Kidney glomerular epithelial cell (primary cell): ENCODE measurements around the gene VOPP1.

Experiments
- DNase-seq: peaks from one replicate; lab custom pipeline; 2025; lab: John Stamatoyannopoulos, UW

VOPP1 gene

DNA sequence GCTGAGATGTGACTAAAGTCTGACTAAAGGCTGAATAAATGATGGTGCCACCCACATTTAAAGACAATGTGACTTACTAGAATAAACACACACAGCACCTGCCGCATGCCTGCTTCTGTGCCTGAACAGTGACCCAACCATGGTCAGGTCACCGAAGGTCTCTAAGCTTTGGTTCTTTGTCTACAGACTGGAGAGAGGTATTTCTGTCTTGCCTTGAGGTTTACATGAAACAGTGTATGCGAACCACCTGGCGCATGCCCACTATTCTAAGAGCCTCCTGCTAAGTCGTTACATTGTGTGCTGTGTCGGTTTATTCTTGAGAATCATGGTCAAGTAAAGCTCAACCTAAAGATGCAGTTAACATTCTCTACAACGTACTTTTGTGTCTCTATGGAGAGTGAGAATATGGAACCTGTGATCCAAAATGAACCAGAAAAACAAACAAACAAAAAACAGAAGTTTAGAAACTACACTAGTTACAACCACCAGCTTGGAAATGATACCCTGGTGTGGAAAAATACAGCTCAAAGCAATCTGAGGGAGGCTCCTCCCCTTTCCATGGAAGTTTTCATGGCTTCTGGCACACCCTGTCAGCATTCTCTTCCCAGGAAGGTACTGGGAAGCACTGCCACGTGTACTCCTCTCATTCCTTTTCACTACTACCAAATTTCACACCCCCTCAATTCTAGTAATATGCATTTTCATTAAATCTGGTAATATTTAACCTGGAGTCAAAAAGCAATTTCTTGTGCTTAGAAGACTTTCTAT, 40.0 kb downstream of the VOPP1 start:
- DNase-seq = no peak

DNA sequence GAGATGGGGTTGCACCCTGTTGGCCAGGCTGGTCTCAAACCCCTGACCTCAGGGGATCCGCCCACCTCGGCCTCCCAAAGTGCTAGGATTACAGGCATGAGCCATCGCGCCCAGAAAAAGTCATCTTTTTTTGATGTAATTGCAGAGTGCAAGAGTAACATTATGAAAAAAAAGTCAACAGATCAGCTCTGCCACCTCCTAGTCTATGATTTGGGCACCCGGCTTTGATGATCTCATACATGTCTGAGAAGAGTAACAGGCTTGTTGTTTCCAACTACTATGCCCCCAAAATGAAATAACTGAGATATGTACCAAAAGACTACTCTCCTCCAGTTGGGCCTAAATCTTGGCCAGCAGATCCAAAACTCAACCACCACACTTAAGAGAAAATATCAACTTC, 40.8 kb downstream of the VOPP1 start:
- DNase-seq = no peak

DNA sequence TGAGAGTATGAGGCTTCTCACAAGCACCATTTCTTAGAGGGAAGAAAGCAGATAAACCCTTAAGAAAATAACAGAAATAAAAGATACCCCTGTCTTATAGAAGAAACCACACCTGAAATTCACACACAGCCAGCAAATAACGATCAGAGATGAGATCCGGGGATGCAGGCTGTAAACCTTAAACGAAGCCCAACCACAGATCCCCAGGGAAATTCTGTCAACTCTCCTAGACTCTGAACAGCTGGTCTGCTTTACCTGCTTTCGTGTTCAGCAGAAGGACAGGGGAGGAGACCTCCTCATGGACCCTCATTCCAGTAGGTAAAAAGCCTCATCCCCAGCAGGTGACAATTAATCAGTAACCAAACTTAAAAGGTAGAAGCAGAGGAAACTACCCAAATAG, 45.0 kb downstream of the VOPP1 start:
- no peak for DNase-seq

DNA sequence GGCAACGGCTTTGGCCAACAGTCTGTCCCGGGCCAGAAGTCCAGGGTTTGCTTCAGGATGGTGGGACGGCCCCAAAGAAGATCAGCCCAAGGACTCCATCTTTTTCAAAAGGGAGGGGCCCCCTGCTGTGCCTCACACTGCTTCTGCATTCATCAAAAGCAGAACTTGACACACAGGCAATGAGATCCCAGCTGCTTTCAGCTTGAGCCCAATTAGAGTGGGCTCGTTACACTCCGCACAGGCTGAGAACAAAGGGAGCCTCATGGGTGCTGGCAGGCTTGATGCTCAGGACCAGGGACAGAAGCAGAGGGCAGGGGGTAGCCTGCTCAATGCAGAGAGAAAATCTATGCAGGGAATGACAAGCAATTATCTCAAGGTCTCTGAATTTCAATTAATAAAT, 45.5 kb downstream of the VOPP1 start:
- DNase-seq = no peak

DNA sequence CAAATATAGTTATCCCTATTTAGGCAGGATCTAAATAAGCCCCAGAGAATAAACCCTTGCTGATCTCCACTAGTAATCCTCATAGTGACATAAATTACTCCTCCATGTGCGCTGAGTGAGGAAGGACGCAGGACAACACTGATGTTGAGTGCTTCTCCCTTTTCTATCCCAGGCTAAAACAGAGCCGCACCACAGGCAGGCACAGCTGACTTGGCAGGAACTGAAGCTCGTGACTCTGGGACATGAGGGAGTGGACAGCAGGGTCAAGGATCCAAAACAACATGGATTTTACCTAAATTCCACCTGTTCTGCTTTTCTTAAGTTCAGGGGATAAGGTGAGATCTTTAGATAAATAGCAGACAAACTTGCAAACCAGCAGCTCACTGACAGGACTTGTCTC, 46.0 kb downstream of the VOPP1 start:
- DNase-seq = no peak

DNA sequence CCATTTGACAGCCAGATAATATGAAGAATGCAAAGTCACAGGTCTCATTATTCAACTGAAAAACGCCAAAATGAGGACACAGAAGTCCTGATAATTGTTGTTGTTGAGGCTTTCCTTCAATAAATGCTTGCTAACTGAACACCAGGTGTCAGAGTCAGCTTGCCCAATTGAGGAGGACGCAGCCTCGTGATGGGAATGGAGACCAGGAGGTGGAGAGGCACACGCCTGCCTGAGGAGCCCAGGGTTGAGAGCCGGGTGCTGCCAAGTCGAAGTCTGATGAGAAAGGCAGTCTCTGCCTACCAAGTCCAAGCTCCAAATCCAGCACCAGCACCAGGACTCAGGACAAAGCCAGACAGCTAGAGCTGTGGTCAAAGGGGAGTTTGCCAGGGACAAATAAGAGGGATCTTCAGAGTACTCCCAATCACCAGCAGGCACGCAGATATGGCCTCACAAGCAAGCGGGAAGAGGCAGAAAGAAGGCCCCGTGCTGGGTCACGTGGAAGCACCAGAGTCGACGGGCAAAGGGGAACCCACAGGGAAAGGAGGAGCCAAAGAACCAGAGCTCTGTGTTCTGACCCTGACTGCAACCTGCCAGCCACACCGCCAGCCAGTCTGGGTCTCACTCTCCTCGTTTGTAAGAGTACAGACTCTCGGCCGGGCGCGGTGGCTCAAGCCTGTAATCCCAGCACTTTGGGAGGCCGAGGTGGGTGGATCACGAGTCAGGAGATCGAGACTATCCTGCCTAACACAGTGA, 47.6 kb downstream of the VOPP1 start:
- DNase-seq = no peak

DNA sequence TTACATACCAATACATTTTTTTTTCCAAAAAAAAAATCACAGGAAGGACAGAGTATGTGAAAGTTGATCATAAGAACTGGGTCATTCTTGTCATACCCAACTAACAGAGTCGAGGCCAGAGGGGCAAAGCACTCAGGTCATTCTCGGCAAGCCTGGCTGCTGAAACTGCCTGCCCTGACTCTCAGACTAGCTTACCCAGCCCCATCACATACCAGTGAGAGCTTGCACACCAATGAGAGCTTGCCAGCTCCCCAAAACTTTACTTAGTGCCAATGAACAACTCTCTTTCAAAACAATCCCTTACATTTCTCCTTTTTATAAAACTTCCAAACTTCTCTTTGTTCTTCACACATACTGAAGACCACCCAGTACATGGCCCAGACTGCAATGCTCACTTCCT, 48.9 kb downstream of the VOPP1 start:
- no peak for DNase-seq

DNA sequence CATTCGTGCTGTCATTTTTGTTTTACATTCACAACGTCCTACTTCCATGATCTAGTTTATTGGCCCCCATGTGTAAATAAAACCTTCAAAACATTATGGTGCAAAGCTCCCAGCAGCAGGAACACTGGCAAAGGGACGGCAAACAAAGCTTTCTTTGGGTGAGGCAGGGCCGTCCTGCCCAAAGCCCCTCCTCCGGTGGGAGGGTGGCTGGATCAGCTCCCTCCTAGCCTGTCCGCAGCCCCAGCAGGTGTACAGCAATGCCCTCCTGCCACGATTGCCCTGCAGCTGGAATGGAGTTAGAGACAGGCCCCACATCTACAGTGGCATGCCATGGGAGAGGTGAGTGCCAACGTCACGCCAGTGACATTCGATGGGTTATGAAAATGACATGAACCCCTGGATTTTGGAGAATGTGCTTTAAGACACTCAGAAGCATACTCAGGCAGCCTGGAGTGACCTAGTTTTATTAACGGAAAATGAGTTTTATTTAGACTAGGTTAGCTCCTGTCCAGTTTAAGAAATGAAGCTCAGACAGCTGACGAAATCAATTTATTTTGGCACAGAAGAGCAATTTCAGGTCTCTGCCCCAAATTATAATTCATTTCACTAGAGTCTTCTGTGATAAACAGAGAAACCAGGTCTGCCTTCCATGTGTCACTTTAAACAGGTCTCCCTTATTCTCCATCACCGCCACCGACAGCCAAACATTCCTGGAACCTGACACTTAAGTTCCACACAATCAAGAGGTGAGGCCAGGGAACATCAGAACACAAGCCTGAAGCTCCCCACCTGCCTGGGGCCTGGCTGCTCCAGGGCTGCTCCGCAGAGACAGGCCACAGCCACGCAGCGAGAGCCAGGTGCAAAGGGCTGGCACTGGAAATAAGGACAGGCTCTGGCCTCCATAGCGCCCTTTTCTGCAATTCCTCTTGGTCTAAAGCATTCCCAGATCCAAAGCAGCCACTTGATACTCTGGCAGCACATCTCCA, 50.1 kb downstream of the VOPP1 start:
- DNase-seq = no peak

DNA sequence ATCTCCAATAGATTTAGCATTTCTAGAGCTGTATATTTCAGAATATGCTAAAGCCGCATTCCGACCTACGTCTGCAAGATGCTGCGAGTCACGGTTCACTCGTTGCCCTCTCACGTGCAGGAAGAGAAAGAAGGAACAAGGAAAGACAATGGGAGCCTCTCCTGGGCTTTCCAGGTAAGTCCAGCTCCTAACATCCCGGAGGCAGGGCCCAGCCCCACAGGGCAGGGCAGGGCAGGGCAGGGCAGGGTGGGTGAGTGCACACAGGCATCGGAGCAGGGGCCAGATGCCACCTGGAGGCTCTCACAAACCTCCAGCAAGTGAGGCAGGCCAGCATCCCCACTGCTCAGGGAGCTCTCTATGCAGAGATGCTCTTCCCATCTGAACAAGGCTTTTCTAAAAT, 50.8 kb downstream of the VOPP1 start:
- no peak for DNase-seq

DNA sequence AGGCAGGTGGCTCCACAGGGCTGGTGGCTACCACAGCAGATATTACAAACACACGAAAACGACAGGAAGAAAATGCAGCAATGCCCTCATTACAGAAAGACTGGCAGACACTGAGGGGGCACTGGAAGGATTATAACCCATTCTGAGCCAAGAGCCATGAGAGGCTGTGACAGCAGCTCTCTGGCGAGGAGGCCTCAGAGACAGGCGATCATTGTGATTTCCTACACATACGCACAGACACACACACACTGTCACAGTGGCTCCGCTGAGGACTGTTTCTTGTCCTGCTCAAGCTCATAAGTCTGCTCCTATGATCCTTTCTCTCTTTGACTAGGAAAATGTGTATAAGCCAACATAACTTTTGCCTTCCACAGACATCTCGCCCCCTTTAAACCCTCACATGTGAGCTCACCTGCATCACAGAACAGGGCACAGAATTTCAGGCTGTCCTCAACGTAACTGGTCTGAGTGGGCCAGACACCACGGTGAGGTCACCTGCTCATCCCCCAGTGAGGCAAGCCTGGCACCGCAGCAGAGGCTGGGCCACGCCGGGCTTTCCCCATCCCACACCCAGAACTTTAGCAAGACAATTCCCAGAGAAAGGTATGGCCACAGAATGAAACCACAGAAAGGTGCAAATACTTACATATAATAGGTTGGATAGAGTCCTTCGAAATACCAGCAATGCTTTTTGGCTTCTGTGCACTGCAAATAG, 51.7 kb downstream of the VOPP1 start:
- DNase-seq = no peak

DNA sequence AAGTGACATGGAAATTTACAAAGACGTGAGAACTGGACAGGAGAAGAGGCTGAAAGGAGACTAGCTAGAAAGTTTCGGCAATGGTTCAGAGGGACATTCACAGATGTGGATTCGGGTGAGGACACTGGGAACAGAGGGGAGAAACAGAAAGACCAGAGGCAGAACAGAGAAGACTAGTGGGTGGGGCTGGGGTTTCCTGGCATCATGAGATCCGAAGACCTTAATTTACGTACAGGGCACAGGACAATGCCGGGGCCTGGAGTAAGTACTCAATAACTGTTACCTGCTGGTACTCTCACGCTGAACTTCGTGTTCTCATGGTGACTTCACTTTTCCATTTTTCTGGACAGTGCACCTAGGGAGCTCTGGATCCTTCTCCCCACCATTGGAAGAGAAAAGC, 53.5 kb downstream of the VOPP1 start:
- no peak for DNase-seq

DNA sequence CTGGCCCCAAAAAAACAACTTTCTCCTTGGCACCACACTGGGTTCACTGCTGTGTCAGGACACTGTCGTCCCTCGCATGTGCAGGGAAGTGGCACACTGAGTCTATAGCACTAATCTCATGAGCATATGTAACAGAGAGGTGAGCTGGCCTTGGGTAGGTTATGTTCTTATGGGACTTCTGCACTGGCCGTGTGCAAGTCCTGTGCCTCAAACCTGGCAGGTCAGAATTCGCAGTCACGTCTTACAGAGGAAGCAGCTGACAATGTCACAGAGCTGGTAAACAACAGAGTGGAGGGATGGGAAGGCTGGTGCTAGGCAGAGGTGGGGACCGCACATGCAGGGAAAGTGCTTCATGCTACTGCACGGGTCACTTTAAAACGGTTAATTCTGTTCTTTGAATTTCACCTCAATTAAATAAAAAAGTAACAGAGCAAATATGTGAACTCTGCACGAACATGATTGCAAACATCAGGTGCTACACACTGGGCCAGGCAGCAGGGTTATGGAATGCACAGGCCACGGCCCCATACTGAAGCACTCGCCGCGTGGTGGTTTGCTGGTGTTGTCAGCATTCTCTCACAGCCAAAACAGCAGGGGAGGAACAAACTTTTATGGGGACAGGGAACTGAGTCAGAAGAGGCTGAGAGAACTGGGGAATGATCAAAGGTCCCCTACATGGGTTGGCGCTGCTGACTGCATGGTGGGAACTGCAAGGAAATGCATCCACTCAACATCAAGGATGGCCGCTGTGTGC, 54.2 kb downstream of the VOPP1 start:
- no peak for DNase-seq

DNA sequence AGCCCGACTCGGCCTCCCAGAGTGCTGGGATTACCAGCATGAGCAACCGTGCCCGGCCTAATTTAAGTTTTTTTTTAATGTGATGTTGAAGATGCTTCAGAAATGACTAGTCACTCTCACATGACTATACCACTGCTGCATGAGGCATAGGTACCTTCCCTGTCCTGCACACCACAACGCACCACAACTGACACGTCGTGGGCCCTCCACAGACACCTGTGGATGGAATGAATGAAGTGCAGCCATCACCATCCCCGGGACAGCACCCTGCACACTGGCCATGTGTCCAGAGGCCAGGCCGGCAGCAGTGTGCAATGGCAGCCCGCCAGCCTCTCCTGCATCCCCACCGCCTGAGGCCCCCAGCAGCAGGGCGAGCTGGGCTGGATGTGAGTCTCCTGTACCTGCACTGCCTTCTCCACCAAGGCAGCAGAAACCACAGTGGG, 55.1 kb downstream of the VOPP1 start:
- DNase-seq = no peak

DNA sequence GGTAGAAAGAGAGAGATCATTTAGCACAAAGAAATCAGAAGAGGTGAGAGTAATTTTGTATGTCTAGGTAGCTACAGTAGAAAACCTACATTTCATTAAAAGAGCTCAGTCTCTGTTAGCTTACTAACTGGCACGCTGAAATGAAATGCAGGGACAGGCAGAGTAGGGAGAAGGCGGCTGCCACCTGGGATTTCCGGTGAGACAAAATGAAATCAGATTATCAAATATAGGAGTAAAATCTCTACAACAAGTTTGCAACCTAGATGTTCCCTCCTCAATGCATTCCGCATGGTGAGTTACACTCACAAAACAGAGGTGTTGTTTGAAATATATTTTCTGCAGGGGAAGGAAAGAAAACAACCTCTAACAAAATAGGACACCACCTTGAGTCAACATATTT, 55.9 kb downstream of the VOPP1 start:
- DNase-seq = no peak

DNA sequence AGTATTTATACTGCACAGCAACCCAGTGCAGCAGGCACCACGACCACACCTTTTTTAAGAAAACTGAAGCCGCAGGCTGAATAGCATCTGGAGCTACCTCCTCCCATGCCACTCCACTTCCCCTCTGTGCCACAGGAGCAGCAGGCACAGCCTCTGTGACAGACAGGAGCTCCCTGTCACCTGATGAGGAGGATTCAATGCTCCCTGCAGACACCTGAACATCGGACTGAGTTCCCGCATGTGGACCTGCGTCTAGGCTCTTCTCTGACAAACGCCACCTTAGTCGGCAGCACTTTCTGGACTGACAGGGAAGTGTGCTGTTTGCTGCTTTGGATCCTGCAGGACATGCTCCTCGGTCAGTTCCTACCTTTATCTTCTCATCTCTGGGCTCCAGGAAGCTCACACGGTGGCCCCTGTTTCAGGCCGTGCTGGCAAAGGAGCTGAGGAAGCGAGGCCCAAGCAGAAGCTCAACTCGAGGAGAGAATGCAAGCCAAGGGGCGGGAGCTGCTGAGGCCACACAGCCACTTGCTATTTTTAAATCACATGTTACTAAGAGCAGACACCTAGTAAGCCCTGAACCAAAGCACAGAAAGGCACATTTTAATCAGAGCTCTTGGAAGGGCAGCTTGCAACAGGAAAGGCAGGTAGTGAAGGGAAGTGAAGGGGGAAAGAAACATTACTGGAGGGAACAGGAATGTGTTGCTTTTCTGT, 56.6 kb downstream of the VOPP1 start:
- DNase-seq = no peak

DNA sequence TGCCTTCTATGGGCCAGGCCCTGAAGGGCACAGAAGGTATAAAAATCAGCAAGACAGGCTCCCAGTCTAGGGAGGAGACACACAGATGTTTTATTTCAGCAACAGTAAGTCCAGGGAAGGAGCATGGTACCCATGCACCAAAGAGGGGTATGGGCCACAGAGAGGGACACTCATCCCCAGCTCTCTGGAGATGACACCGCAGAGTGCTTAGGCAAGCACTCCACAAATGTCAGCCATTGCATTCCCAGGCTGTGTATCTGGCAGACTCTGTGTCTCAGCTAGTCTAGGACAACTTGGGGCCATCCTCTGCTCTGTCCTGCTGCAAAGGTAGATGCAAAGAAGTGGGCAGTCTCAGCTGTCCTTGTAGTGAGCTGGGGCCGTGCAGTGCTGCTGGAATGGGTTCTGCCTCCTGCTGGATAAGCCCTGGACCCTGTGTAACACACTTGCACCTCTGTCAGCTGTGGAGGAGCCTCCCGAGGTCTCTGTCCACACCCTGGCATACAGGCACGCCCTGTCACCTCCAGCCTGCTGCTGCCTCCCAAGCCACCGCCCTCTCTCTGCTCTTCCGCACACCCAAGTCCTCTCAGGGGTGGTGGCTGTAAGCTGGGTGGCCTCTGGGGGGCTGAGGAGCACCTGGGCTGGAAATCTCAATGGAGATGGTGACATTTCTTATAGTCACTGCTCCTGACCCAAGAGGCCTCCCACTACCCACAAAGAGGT, 57.6 kb downstream of the VOPP1 start:
- DNase-seq = no peak

DNA sequence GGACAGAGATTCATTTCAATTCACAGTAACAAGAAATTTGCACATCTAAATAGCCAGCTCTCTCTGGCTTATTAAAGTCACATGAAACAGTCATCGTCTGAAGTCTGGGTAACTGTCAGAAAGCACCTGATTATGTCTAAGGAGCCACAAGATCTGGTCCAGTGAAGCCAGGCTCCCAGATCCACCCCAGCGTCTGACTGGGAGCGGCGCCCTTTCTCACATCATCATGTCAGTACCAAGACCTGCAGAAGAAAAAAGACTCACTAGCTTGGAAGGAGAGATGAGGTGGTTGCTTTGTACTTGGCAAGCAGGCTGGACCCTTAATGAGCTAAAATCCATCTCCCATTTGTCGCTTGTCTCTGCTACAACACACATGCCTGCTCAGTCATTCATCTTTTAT, 58.4 kb downstream of the VOPP1 start:
- DNase-seq = no peak

DNA sequence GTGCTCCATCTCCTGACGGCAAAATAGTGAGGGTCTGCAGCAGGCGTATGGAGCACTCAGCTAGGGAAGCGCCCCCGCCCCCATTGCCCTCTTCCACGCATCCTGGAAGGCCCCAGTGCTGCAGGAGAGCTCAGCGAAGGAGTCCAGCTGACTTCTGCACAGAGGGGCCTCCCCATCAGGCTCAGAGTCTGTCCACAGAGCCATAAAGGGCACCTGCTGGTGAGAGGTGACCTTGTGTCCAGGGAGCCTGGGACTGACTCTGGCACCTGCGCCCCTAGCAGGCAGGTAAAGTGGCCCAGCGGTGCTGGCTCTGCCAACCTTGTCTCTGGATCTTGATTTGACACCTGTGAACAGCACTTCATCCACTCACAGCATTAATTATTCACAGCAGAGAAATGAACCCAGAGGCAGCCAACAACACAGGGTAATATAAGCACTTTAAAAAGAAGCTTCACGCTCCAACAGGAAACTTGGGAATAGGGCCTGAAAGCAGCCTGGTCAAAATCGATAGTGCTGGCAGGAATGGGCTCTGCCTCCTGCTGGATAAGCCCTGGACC, 59.6 kb downstream of the VOPP1 start:
- DNase-seq = no peak

DNA sequence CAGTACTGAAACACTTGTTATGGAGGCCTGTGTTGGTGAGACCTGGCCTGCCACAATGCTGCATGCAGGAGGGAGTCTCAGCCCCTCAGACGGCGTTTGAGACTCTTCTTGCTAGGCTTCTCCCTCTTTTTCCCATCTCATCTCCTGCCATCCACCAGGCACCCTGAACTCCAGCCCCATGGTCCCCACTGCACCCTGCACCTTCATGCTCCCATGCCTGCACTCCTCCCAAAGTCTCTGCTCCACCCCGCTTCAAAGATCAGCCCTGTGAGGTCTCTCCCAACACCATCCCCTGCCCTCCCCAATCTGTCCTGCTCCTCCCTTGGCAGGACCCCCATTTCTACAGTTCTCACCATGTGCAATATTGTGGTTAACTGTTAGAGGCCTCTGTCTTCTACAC, 61.7 kb downstream of the VOPP1 start:
- DNase-seq = no peak
